Activated CD4-positive, alpha-beta T cell treated with anti-CD3 and anti-CD28 coated beads, Interleukin-2, amount 50 U/mL, for 1 hour (primary cell): ENCODE measurements around the gene SUMO3.
A peak's percentile ranks its signal among the peaks of the same experiment; 100 is the strongest.

Experiments used
- DNase-seq: peaks from one replicate; pipeline ENCODE4 v3.0.0-alpha.2; 2020

SUMO3 gene

DNA sequence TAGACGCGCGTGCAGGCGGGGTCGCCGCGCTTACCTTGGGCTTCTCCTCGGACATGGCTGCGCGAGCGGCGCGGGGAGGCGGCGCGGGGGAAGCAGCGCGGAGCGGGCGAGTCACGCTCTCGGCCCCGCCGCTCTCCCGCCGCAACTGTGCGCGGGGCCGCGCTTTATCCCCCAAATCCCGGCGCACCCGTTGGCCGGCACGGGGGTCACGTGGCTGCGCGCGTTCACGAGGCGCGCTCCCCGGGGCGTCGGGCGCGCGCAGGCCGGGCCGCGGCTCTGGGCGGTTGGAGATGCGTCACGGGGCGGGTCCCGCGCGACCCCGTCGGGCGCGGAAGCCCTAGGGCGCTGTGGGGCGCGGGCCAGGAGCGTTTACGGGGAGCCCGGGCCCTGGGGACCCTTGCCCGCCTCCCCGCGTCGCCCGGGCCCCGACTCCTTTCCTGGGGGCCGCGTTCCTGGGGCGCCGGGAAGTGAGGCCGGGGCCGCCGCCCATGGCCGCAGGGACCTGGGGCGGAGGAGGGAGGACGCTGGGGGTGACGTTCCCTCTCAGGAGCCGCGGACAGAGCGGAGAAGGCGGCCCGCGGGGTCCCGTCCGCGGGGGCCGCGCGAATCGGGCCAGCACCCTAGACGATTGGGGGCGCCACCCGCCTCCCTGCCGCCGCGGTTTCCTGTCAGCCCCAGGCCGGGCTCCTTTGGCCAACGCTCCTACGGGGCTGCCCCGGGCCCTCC is at the start of gene SUMO3:
TSS of gene SUMO3 (minus strand) at position 149 of the 726 bp plus-strand sequence. CDS start at position 55, 94 bp downstream.
- peak; percentile 81 for DNase-seq

DNA sequence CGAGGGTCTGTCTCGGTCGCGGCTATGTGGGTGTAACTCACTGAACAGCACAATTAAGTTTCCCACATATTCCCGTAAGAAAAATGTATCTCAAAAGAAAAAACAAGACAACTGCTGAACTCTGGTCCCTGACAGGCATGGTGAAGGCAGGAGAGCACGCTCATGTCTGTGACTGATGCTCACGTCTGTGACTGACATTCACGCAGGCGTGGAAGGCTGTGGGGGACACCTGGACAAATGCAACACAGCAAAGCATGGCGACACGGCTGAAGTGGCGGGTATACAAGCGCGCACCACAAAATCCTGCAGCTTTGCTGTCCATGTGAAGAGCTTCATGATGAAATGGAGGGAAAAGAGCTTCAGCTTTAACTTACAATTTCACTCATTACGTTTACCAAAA is 49.6 kb upstream of the SUMO3 start:
- no peak for DNase-seq

DNA sequence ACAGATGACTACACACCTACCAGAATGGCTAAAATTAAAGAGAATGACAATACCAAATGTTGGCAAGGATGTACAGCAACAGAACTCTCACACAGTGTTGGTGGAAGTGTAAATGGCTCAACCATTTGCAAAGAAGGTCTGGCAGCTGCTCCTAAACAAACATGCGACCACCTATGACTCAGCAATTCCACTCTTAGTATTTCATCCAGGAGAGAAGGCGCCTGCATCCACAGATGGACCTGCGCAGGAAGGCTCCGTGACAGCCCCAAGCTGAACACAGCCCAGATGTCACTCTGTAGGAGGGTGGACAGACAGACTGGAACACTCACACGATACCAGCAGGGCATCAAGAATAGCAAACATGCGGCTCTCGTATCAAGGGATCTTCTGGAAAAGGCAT is 48.9 kb upstream of the SUMO3 start:
- no peak for DNase-seq

DNA sequence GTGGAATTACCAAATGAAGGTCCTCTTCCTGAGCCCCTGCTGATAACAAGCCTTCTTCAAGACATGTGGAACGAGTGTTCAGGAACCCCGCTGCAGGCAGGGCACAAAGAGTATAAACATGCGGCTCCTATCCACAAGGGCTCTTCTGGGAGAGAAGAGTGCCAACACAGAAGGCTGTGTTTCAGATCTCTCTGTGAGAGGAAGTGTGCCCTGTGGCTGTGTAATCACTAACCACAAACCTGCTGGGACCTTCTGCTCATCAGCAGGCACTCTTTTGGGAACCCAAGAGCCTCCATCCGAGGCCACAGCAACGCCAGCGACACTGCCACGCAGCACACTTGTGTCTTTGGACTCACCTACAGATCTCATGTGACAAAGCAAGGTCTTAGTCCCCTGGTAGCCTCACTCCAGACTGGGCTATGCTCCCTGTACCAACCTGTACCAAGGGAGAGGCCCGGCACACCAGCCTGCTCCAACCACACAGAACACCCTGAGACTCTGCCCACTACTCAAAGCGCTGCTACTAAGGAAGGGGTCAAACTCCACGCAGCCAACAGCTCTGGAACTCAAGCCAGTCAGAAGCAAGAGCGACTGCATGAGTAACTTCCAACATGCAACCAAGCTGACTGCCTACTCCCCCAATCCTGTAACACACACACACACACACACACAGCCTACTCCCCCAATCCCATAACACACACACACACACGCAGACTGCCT is 47.9 kb upstream of the SUMO3 start:
- DNase-seq = peak; percentile 19

DNA sequence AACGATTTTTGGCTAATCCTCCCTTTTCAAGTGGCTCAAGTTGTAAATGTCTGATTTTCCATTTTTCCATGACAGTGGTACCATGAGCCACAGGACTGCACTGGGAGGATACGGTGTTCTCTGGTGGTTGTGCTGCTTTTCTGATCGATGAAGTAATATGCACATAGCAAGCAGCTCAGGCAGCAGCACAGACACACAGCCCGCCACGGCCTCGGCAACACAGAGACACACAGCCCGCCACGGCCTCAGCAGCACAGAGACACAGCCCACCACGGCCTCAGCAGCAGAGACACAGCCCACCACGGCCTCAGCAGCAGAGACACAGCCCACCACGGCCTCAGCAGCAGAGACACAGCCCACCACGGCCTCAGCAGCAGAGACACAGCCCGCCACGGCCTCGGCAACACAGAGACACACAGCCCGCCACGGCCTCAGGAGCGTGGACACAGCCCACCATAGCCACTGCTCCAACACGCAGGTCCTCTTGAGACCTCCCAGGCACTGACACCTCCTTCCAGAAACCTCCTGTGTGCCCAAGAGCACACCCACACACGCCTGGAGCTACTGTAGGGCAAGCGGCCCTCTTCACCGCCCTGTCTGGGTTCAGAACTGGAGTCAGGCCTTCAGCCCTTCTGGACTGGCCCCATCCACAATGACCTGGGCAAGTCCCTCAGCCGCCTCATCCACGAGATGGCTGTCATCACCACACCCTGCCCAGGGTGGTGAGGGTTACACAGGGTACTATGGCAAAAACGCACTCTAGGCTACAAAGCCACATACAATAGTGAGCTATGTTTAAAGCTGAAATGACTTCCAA is 45.2 kb upstream of the SUMO3 start:
- DNase-seq = no peak

DNA sequence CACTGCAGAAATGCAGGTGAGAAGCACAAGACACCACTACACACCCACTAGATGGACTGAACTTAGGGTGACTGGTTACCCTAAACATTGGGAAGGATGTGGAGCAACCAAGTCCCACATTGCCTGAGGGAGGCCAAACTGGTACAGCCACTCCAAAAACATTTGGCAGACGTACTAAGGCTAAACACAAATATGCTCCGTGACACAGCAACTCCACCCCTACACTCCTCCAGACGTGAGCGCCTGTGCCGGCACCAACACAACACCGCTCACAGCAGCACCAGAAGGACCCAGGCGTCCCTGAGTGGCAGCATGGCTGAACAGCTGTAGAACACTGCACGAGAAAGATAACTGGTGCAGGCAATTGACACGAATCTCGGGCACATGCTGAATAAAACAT is 40.9 kb upstream of the SUMO3 start:
- no peak for DNase-seq

DNA sequence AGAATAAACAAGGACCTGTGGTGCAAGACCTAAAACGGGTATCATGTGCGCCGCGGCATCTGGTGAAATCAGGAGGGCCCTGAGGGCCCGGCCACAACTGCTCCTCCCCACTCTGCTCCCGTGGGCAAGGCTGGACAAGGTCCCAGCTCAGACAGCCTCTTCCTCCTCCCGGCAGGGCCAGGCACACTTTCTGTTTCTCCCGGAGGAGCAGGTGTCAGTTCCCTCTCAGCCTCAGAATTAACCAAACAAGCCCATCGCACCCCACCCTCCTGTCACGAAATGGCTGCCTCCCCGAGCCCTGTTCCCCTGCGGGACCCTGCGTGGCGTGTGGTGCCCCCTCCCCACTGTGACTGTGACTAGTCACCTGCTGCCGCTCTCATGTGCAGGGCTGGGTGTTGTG is 40.4 kb upstream of the SUMO3 start:
- no peak for DNase-seq

DNA sequence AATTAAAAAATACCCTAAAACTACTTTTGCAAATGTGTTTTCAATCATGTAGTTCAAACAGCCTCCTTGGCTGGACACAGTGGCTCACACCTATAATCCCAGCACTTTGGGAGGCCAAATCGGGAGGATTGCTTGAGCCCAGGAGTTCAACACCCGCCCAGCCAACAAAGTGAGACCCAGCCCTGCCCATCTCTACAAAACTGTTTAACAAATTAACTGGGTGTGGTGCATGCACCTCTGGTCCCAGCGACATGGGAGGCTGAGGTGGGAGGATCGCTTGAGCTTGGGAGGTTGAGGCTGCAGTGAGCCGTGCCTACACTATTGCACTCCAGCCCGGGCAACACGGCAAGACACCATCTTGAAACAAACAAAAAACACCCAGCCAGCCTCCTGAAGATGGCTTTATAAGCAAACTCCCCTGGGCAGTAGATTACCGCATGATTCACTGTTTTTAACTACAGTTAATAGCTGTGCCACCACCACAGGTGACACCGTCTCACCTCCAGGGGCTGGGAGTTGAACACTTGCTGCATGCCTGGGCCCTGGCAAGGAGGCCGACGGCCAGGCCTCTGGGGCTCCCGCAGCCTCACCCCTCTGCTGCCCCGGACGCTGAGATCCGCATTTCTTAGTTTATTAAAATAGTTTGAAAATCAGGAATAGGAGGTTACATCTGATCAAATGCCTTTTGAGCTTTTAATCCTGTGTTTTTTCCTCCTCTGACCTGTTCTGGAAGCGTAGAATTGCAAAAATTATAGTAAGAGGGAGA is 39.4 kb upstream of the SUMO3 start:
- no peak for DNase-seq

DNA sequence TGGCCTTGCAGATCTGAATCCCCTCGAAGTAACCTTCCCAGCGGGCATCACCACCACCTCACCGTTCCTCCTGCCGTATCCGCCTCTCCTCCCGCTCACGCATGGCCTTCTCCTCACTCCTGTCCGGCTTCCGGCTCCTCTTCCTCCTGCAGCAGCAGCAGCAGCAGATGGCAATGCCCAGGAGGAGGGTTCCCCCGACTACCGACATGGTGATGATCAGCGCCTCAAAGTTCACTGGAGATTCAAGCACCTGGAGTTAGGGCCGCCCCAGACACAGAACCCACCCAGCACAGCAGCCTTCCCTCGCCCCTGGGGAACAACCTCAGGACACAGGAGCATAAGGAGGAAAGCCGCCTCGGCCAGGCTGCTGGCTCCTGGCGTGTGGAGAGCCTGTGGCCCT is 38.3 kb upstream of the SUMO3 start:
- DNase-seq = no peak

DNA sequence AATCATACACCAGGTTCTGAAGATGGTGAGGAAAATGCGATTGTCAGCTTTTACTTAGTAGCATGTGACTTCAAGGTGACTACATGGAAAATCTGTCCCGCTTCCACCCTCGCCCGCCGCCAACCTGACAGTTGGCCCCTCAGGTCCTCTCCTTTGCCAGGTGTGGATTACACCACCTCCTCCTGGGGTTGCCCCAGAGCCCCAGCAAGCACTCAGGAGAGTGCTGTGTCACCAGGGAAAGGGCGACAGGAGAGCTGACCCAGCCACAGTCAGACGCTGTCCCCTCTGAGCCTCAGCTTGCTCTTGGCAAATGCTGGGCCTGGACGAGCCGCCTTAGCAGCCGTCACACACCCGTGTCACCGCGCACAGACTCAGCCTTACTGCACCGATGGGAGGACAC is 37.7 kb upstream of the SUMO3 start:
- no peak for DNase-seq

DNA sequence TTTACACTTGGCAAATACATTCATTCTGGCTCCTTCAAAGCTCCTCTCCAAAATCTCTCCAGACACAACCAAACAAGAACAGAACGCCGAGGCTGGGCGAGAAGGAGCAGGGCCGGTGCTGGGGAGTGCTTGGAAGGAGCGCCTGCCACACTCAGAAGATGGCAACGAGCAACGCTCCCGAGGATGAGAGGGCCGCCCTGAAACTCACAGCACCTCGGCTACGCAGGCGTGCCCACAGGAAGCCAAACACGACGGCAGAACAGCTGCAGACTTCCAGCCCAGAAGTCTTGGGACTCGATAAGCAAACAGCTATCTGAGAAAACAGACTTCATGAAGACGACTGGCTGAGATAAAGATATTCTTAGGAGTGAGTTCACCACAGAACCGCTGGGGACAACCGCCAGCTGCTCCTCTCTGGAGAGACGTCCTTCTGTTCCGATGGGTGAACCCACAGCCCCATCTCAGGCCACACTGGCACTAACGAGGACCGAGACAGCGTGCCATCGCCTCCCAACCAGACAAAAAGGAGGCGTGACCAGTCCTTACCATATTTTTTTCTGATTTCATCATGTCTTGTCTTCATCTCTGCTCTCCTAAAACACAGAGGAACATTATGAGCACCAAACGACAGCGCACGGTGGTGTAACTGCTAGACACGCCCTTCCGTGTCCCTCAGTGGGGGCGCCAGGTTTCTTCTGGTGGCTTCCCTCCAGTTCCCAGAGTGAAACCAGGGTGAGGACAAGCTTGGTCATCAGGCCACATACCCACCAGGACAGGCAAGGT is 37.0 kb upstream of the SUMO3 start:
- no peak for DNase-seq

DNA sequence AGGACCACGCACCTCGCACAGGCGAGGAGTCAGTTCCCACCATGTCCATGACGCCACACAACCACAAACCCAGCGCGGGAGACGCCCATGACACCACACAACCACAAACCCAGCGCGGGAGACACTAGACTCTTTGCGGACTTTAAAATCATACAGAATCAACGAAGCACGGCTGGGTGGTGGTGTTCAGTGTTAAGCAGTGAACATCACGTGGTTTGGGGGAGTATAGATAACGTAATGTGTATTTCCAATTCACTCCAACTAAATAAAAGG is 36.5 kb upstream of the SUMO3 start:
- DNase-seq = no peak

DNA sequence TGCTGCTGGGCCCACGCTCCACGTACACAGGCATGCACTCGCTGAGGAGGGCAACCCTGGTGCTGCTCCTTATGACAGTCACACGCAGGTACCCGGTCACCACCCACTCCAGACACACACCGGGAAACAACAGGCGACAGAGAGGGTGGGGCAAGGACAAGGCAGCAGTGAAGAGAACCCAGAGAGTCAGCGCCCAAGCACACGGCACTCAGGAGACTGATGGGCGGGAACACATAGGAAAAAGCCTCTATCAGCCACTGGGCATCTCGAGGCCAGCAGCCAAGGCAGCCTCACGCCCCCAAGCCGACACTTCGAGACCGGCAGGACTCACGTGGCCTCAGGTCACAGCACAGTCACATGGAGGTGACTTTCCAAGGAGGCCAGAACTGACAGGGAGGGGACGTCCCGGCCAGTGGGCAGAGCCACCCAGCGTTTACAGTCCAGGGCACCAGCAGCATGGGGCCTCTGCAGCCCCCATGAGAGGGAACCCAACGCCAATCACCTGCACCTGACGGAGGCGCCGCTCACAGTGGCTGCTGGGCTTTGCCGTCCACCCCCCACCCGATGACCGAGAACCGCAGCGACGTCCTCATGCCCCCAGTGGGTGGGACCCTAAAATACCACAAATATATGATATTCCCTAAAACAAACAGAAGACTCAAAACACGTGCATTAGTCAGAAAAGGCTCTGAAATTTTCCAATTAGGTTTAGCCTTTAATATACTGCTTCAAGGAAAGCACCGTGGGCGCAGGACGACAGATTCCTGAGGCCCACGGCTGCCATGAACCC is 35.9 kb upstream of the SUMO3 start:
- no peak for DNase-seq

DNA sequence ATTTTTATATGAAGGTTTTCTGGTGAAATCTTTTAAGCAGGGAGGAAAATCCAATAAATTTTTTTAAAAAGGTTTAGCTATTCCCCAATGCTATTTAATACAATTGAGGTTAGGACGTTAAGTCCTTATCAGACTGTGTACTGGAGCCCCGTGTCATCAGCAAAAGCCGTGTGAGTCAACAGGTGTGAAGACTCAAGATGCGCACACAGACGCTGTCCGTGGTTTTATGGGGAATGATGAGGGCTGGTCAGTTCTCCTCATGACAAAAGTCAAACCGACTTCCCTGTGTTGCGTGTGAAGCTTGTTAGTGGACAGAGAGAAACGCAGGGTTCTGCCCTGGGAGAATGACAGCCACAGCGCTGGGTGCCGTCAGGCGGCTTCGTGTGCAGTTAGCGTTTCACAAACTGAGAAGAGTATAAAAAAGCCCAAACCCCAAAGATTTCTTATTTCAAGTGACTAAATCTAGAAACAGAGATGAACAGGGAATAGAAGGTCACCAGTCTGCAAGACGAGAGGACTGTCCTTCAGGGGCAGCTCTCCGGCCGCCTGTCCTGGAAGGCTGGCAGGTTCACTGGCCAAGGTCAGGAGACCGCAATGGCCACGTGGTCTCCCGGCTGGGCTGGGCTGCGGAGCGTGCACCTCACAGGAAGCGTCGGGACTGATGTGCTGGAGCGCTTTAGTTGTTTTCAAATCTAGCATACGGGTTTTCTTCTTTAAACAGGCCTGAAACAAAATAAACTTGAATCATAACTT is 33.2 kb upstream of the SUMO3 start:
- no peak for DNase-seq

DNA sequence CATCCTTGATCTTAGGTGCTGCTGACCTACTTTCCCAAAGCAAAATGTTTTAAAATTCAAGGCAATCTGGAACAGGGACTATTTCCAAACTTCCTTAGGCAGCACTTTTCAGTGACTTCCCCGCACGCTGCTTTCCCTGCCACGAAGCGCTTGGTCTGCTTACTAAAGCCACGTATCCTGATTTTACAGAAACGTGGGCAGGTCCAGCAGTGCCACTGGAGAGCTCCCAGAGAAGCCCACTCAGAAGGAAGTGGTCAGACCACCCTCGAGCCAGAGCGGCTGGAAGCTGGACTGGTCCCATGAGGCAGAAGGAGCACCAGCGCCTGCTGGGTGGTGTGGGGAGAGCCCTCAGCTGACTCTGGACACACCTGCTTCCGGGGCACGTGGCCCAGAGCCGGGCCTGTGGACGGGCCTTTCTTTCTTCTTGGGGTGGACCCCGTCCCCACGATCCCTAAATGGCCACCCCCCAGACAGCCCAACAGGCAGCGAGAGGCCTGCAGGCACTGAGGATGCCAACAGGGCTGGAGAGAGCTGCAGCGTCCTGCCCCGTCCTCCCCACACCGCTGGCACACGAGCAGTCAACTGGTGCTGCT is 32.4 kb upstream of the SUMO3 start:
- DNase-seq = no peak

DNA sequence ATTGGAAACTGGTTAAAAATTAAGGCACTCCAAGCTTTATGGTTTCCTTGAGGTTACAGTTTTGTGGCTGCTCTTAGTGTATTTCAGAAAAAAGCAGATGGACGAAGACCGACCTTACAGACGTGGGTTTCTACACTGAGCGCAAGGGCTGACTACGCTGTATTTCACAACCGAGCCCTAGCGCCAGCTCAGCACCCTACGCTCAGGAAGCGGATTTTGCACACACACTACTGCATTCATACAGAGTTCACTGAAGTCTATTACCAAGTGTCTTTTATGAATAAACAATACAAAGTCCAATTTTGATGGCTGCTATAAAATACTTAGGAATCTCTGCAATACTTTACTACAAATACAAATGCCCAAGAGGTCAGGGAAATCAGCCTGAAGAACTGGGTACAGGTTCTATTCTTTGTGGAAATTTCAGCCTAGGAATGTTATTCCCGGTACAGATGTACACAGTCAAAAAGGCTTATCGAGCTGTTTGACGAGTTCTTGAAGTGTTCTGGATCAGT is 31.8 kb upstream of the SUMO3 start:
- no peak for DNase-seq

DNA sequence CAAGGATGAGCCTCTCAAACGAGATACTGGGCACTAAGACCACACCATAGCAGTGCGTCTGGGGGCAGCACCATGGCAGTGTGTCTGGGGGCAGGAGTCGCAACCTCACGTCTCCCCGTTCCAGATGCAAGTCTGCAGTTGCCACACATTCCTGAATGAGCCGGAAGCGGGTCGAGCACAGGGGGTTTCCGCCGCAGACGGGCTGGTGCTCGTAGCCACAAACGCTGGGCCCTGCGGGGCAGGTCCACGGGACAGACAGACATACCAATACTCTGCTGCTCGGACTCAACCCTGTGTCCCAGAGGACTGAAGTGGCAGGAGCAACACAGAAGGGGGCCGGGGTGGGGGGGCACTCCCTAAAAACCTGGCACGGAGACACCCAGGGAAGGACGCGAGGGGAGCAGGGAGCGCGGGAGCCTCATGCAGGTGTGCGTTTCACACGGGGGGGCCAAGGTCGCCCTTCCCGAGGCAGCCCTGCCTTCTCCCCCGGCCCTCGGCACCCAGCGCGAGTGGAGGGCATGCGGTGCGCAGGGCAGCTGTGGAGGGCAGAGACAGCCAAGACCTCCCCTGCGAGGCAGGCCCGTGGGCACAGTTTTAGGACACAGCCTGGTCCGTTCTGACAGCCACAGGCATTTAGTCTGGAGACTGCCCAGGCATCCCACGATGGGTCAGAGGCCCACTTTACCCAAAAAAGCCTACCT is 31.1 kb upstream of the SUMO3 start:
- no peak for DNase-seq

DNA sequence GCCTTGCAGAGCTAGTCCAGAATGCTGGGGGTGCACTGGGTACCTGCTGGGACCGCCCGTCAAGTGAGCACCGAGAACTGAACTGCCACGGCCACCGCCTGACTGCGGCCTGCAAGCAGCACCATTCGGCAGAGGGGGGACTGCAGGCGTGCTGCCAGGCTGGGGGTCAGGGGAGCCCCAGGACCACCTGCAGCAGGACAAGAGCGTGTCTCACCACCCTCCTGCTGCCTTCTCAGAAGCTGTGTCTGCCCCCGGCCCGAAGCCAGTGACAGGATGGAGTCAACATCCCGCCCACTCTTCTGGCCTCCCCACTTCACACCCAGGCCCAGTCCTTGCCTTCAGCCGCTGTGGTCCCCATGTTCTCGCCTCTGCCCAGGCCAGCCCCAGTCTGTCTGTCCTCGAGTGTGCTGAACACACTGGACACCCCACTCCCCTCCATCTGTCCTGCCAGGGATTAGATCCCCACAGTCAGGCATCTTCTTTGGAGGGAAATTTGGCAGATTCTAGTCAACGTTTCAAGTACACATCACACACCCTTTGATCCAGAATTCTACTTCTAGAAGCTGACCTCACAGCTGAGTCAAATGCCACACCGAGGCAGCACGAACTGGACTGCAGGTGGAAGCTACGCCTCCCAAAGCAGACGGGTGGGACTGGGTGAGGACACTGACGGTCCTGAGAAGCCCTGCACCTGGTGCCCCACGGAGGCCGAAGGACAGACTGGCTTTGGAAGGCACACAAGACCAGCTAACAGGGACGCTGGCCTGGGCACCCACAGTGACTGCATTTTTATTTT is 29.6 kb upstream of the SUMO3 start:
- DNase-seq = no peak
